HEK293 (cell line): ENCODE results near the gene TRIM44.

Experiments used
- ATF2 ChIP-seq: fragments of 450-650 bp; formaldehyde crosslinking; IDR thresholded peaks from 2 replicates; pipeline ENCODE4 v1.5.1; 2016; ENCODE audit warnings: missing biosample characterization, missing genetic modification characterization, low read depth
- FEZF1 ChIP-seq: fragments of 450-650 bp; formaldehyde crosslinking; IDR thresholded peaks from 2 replicates; pipeline ENCODE4 v1.5.1; 2016; ENCODE audit warnings: missing biosample characterization, missing genetic modification characterization
- HIC1 ChIP-seq: fragments of 450-650 bp; formaldehyde crosslinking; IDR thresholded peaks from 2 replicates; pipeline ENCODE4 v1.5.1; 2016; ENCODE audit warnings: missing biosample characterization, missing genetic modification characterization
- KLF17 ChIP-seq: fragments of 450-650 bp; formaldehyde crosslinking; IDR thresholded peaks from 2 replicates; pipeline ENCODE4 v1.5.1; 2016; ENCODE audit warnings: missing biosample characterization, missing genetic modification characterization
- KLF7 ChIP-seq: fragments of 450-650 bp; formaldehyde crosslinking; IDR thresholded peaks from 2 replicates; pipeline ENCODE4 v1.5.1; 2016; ENCODE audit warnings: missing biosample characterization, missing genetic modification characterization, borderline replicate concordance
- KLF8 ChIP-seq: fragments of 450-650 bp; formaldehyde crosslinking; IDR thresholded peaks from 2 replicates; pipeline ENCODE4 v1.5.1; 2016; ENCODE audit warnings: missing biosample characterization, missing genetic modification characterization
- OVOL3 ChIP-seq: fragments of 450-650 bp; formaldehyde crosslinking; IDR thresholded peaks from 2 replicates; pipeline ENCODE4 v1.5.1; 2016; ENCODE audit warnings: missing biosample characterization, missing genetic modification characterization
- PRDM1 ChIP-seq: fragments of 450-650 bp; formaldehyde crosslinking; IDR thresholded peaks from 2 replicates; pipeline ENCODE4; 2016; ENCODE audit warnings: missing biosample characterization, missing genetic modification characterization
- PRDM6 ChIP-seq: fragments of 450-650 bp; formaldehyde crosslinking; IDR thresholded peaks from 2 replicates; pipeline ENCODE4 v1.5.1; 2017; ENCODE audit warnings: missing biosample characterization, missing genetic modification characterization
- TCF7L2 ChIP-seq: IDR thresholded peaks from 2 replicates; pipeline ENCODE4 v1.6.1; 2011; ENCODE audit warnings: low read depth, mild to moderate bottlenecking, inconsistent platforms, low read length, moderate library complexity, borderline replicate concordance
- TRIM28 ChIP-seq: IDR thresholded peaks from 2 replicates; pipeline ENCODE4 v1.6.1; 2011; ENCODE audit warnings: low read length, control low read depth, borderline replicate concordance
- ZBTB1 ChIP-seq: fragments of 450-650 bp; formaldehyde crosslinking; IDR thresholded peaks from 2 replicates; pipeline ENCODE4 v1.5.1; 2016; ENCODE audit warnings: missing biosample characterization, missing genetic modification characterization
- ZBTB48 ChIP-seq: fragments of 450-650 bp; formaldehyde crosslinking; IDR thresholded peaks from 2 replicates; pipeline ENCODE4 v1.5.1; 2016; ENCODE audit warnings: missing biosample characterization, missing genetic modification characterization
- ZEB2 ChIP-seq: fragments of 450-650 bp; formaldehyde crosslinking; IDR thresholded peaks from 2 replicates; pipeline ENCODE4 v1.5.1; 2016; ENCODE audit warnings: missing biosample characterization, missing genetic modification characterization
- ZNF146 ChIP-seq: fragments of 450-650 bp; formaldehyde crosslinking; IDR thresholded peaks from 2 replicates; pipeline ENCODE4 v1.5.1; 2016; ENCODE audit warnings: missing biosample characterization, missing genetic modification characterization
- ZNF2 ChIP-seq: fragments of 450-650 bp; formaldehyde crosslinking; IDR thresholded peaks from 2 replicates; pipeline ENCODE4 v1.5.1; 2016; ENCODE audit warnings: missing biosample characterization, missing genetic modification characterization
- ZNF239 ChIP-seq: fragments of 450-650 bp; formaldehyde crosslinking; IDR thresholded peaks from 2 replicates; pipeline ENCODE4 v1.5.1; 2016; ENCODE audit warnings: missing biosample characterization, missing genetic modification characterization
- ZNF292 ChIP-seq: fragments of 450-650 bp; formaldehyde crosslinking; IDR thresholded peaks from 2 replicates; pipeline ENCODE4 v1.5.1; 2016; ENCODE audit warnings: low read depth, missing biosample characterization, missing genetic modification characterization, borderline replicate concordance
- ZNF391 ChIP-seq: fragments of 450-650 bp; formaldehyde crosslinking; IDR thresholded peaks from 2 replicates; pipeline ENCODE4 v1.5.1; 2016; ENCODE audit warnings: low read depth, missing biosample characterization, missing genetic modification characterization, borderline replicate concordance
- ZNF488 ChIP-seq: fragments of 450-650 bp; formaldehyde crosslinking; IDR thresholded peaks from 2 replicates; pipeline ENCODE4 v1.5.1; 2016; ENCODE audit warnings: missing biosample characterization, missing genetic modification characterization
- ZNF623 ChIP-seq: fragments of 450-650 bp; formaldehyde crosslinking; IDR thresholded peaks from 2 replicates; pipeline ENCODE4 v1.5.1; 2016; ENCODE audit warnings: missing biosample characterization, missing genetic modification characterization
- ZNF692 ChIP-seq: fragments of 450-650 bp; formaldehyde crosslinking; IDR thresholded peaks from 2 replicates; pipeline ENCODE4 v1.5.1; 2016; ENCODE audit warnings: missing biosample characterization, missing genetic modification characterization
- ZSCAN16 ChIP-seq: fragments of 450-650 bp; formaldehyde crosslinking; IDR thresholded peaks from 2 replicates; pipeline ENCODE4 v1.5.1; 2016; ENCODE audit warnings: missing biosample characterization, missing genetic modification characterization
- ZSCAN18 ChIP-seq: fragments of 450-650 bp; formaldehyde crosslinking; IDR thresholded peaks from 2 replicates; pipeline ENCODE4 v1.5.1; 2016; ENCODE audit warnings: missing biosample characterization, missing genetic modification characterization
- ZXDB ChIP-seq: fragments of 450-650 bp; formaldehyde crosslinking; IDR thresholded peaks from 2 replicates; pipeline ENCODE4 v1.5.1; 2016; ENCODE audit warnings: missing biosample characterization, missing genetic modification characterization

The TRIM44 gene

GRCh38 chr11:35632301-35632700, 30.3 kb upstream of the TRIM44 start (continued):
- TF ChIP-seq ATF2 (tag by site-specific recombination) = peak; percentile 90
- peak; percentile 87 for TF ChIP-seq FEZF1 (tag by site-specific recombination)
- no peak for TF ChIP-seq ZSCAN16 (tag by site-specific recombination)
- peak; percentile 40; the same call in 1 of the 2 replicates for TF ChIP-seq TRIM28
- peak; percentile 87 for TF ChIP-seq ZEB2 (tag by site-specific recombination)
- TF ChIP-seq ZNF146 = peak; percentile 8; the same call in 1 of the 2 replicates
- no peak for TF ChIP-seq ZNF2
- TF ChIP-seq ZNF239 (tag by site-specific recombination) = no peak
- no peak for TF ChIP-seq ZNF623 (tag by site-specific recombination)
- TF ChIP-seq ZBTB48 (tag by site-specific recombination) = 0 out of 2 replicates have a peak, but pooled peaks have one; percentile 21
- peak; percentile 57; the same call in 1 of the 2 replicates for TF ChIP-seq ZNF692 (tag by site-specific recombination)
- TF ChIP-seq KLF17 (tag by site-specific recombination) = no peak
- peak; percentile 66; the same call in 1 of the 2 replicates for TF ChIP-seq HIC1 (tag by site-specific recombination)
- peak; percentile 36; the same call in 1 of the 2 replicates for TF ChIP-seq TCF7L2
- no peak for TF ChIP-seq KLF7 (tag by site-specific recombination)
- peak; percentile 69 for TF ChIP-seq PRDM1 (tag by site-specific recombination)
- no peak for TF ChIP-seq ZNF488 (tag by site-specific recombination)
- peak; percentile 44 for TF ChIP-seq PRDM6 (tag by site-specific recombination)
- TF ChIP-seq ZBTB1 (tag by site-specific recombination) = no peak
- no peak for TF ChIP-seq ZNF292
- no peak for TF ChIP-seq ZNF391
- no peak for TF ChIP-seq ZSCAN18 (tag by site-specific recombination)
- TF ChIP-seq KLF8 (tag by site-specific recombination) = peak; percentile 69
- no peak for TF ChIP-seq OVOL3 (tag by site-specific recombination)
- TF ChIP-seq ZXDB (tag by site-specific recombination) = 0 out of 2 replicates have a peak, but pooled peaks have one; percentile 45
- TF ChIP-seq, all 188 proteins: peak for 35
